ENCODE data around the gene GRAMD1C.

GRAMD1C gene

GRCh38 chr3:113952921-113953320 is 114.3 kb downstream of the GRAMD1C start:
- no peak for DNase-seq (ENCODE audit: low read depth)

- DNase-seq (ENCODE audit: low read depth), result no peak
These were observed 115.1 kb downstream of the GRAMD1C start for GRCh38 chr3:113953677-113954076.

DNA sequence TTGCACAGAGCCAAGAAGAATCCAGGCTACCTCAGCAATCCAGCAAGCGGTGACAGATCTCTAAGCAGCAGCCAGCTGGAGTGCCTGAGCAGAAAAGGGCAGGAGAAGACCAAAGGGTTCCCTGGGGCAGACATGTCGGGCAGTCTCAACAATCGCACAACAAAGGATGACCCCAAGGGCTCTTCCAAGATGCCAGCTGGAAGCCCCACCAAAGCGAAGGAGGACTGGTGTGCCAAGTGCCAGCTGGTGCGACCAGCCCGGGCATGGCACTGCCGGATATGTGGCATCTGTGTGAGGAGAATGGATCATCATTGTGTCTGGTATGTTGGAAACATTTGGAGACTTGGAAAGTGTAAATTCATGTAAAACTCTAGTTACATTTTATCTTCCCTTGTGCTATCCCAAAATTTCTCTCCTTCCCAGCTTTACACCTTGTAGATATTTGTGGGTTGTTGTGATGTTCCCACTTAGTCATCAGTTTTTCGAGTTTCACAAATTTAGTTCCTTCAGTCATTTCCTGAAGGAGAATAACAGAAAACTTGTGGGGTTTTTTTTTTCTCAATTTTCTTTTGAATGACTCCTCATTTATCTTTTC is 115.6 kb downstream of the GRAMD1C start:
- no peak for DNase-seq (ENCODE audit: low read depth)

- DNase-seq (ENCODE audit: low read depth), result no peak
These were observed 125.3 kb downstream of the GRAMD1C start for GRCh38 chr3:113963879-113964278.

DNA sequence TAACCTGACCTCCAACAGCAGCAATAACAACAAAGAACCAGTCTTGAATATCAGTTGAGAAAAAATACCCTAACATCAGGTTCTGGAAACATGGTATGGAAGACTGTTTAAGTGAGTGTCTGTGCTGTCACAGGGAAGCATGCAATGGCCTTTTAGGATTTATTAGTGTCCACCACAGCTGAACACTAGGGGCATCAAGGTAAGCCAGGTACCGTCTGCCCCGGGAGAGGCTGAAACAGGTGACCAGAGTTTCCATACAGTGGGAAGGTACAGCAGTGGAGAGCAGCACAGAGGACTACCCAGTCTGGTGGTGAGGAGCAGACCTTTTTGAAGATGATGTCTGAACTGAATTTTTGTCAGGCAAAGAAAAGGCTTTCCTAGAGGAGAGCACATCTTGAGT is 127.6 kb downstream of the GRAMD1C start:
- DNase-seq (ENCODE audit: low read depth), result no peak

- DNase-seq (ENCODE audit: low read depth), result no peak
These were observed 130.4 kb downstream of the GRAMD1C start for GRCh38 chr3:113968986-113969385.

GRCh38 chr3:113977822-113978221 is 139.2 kb downstream of the GRAMD1C start:
- no peak for DNase-seq (ENCODE audit: low read depth)

DNA sequence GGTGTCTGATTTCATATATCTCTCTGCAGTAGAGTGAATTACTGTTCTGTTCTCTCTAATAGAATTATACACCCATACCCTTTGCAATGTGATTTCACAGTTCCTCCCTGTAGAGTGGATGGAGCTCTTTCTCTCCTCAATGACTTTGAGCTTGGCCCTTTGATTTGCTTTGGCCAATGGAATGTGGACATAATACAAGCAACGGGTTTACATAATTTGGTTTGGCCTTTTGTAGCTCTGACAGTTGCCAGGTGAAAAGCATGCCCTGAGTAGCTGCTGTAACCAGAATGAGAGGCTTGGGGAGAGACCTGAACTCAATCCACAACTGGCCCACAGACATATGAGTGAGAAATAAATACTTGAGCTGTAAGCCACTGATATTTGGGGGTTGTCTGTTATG is 141.3 kb downstream of the GRAMD1C start:
- no peak for DNase-seq (ENCODE audit: low read depth)

DNA sequence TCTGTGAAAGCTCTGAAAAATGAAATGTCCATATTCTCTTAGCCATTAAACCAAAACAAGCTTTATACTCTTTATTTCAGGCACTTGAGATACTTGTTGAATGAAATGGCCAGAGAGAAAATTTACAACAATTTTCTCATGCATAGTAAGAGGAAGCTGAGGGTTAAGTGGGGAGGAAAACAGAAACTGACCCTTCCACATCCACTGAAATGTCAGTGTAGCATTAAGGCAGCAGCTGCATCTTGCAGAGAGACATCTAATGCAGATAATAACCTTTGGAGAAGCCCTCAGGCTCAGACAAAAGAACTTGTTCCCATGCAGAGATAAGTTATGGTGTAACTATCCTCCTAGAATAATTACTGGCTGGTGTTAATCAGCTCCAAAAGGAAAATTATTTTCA is 143.2 kb downstream of the GRAMD1C start:
- no peak for DNase-seq (ENCODE audit: low read depth)

- DNase-seq (ENCODE audit: low read depth), result no peak
These were observed 145.0 kb downstream of the GRAMD1C start for GRCh38 chr3:113983544-113983943.

DNA sequence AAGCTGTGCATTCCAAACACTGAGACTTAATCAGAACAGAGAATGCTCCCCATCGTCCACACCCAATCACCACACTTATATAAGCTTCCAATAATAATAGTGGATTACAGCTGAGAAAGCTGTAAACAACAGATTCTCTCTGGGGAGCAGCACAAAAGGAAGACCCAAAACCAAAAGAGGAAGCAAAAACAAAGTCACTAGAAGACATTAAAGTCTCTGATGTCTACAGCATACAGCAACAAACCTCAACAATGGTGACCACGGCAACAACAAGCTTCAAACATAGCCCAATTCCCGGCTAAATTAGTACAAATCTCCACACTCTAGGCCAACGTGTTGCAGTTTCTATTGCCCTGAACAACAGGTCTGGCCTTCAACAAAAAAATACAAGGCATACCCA is 147.0 kb downstream of the GRAMD1C start:
- no peak for DNase-seq (ENCODE audit: low read depth)

Measured in HS-5 (cell line).